DOHH2 (cell line): ENCODE measurements around the gene MESD.

Source experiments
- CTCF ChIP-seq: fragments of 200-600 bp; sonication (generic); IDR thresholded peaks from one replicate; pipeline ENCODE4 v1.5.1; 2014; ENCODE audit warnings: antibody characterized with exemption, mild to moderate bottlenecking, low read depth, low read length; ENCODE audit not compliant: poor library complexity, severe bottlenecking
- EZH2phosphoT487 ChIP-seq: fragments of 200-600 bp; sonication (generic); IDR thresholded peaks from 2 replicates; pipeline ENCODE4 v1.6.1; 2017; ENCODE audit warnings: borderline replicate concordance, mild to moderate bottlenecking, antibody characterized with exemption, low read length, moderate library complexity, mixed read lengths

GRCh38 chr15:80974914-80975313 is 14.7 kb downstream of the MESD start:
- TF ChIP-seq CTCF (no peak), EZH2phosphoT487 (no peak)
